ENCODE results near the gene RIPK3.

The RIPK3 gene

DNA sequence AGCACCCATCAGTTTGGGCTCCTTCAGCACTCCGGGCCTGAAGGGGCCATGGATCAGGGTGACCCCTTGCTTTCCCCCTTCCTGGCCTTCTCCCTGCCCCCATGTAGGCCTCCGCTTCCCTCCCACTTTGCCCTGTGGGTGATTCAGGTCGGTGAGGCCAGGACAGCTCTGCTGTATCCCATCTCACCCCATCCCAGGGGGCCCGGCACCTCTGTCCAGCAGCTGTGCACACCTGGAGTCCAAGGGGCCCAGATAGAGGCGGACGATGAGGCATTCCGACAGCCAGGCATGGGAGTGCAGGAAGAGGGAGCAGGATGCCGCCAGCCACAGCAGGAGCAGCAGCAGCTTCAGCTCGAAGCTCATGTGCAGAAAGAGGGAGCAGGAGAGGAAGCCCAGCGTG lies 17.1 kb downstream of the RIPK3 start:
- DNase-seq (ENCODE audit: low read depth in 3 of 3), result no peak

DNA sequence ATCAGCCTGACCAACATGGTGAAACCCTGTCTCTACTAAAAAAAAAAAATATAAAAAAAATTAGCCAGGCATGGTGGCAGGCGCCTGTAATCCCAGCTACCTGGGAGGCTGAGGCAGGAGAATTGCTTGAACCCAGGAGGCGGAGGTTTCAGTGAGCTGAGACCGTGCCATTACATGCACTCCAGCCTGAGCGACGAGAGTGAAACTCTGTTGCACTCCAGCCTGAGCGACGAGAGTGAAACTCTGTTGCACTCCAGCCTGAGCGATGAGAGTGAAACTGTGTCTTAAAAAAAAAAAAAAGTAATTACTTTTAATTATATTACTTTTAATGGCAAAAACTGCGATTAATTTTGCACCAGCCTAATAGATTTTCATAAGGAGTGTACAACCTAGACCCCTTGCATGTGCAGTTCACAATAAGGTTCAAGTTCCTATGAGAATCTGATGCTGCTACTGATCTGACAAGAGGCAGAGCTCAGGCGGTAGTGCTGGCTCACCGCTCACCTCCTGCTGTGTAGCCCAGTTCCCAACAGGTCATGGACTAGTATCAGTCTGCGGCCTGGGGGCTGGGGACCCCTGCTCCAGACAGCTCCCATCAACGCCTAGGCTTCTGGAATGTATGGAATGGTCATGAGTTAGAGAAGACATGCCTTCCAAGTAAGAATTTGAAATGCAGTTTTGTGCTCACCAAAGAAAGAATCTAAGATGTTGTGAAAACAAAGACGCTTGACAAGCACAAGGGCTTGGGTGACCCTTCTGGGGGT lies 18.4 kb downstream of the RIPK3 start:
- DNase-seq (ENCODE audit: low read depth in 3 of 3), result no peak

DNA sequence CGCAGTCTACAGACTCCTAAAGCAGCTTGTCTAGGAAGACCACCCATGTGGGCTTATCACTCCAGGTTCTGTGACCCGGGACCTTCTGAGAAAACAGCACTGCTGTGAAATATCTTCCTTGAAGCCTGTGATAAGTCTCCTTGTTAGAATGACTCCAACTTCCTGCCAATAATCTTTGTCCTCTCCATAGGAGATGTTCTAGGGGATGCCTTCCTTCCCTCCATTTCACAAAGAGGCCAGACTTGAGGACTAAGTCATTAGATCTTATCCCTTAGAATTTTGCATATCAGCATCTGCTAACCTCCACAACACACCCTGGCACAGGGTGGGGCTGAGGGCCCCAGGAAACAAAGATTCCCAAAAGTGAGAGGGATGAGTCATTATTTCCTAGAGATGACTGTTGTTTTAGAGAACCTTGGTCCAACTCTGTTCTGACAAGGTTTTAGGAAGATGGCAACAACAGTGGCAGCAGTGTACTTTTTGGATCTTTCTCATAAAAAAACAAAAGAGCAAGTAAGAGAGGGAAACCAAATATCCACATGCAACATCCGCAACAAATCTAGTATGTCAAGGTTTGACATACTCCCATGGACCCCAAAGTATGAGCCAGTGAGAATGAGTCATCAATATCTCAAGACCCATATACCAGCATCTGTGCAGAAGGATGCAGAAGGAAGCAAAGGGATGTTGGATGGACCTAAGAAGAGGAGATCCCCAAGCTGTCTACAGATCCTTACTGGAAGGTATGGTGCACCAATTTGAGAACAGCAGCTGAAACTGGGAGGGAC lies 22.5 kb downstream of the RIPK3 start:
- no peak for DNase-seq (ENCODE audit: low read depth in 3 of 3)

DNA sequence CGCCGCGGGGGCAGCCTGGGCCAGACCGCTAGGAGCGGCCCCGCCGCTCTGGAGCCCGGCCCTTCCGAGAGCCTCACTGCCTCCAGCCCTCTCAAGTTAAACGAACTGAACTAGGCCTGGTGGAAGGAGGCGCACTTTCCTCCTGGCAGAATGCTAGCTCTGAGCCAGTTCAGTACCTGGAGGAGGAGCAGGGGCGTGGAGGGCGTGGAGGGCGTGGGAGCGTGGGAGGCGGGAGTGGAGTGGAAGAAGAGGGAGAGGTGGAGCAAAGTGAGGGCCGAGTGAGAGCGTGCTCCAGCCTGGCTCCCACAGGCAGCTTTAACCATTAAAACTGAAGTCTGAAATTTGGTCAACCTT lies 23.2 kb downstream of the RIPK3 start:
- DNase-seq (ENCODE audit: low read depth in 3 of 3), result no peak

DNA sequence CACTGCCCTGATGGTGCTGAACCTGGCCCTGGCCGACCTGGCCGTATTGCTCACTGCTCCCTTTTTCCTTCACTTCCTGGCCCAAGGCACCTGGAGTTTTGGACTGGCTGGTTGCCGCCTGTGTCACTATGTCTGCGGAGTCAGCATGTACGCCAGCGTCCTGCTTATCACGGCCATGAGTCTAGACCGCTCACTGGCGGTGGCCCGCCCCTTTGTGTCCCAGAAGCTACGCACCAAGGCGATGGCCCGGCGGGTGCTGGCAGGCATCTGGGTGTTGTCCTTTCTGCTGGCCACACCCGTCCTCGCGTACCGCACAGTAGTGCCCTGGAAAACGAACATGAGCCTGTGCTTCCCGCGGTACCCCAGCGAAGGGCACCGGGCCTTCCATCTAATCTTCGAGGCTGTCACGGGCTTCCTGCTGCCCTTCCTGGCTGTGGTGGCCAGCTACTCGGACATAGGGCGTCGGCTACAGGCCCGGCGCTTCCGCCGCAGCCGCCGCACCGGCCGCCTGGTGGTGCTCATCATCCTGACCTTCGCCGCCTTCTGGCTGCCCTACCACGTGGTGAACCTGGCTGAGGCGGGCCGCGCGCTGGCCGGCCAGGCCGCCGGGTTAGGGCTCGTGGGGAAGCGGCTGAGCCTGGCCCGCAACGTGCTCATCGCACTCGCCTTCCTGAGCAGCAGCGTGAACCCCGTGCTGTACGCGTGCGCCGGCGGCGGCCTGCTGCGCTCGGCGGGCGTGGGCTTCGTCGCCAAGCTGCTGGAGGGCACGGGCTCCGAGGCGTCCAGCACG lies 23.8 kb downstream of the RIPK3 start:
- DNase-seq (ENCODE audit: low read depth in 3 of 3), result no peak

DNA sequence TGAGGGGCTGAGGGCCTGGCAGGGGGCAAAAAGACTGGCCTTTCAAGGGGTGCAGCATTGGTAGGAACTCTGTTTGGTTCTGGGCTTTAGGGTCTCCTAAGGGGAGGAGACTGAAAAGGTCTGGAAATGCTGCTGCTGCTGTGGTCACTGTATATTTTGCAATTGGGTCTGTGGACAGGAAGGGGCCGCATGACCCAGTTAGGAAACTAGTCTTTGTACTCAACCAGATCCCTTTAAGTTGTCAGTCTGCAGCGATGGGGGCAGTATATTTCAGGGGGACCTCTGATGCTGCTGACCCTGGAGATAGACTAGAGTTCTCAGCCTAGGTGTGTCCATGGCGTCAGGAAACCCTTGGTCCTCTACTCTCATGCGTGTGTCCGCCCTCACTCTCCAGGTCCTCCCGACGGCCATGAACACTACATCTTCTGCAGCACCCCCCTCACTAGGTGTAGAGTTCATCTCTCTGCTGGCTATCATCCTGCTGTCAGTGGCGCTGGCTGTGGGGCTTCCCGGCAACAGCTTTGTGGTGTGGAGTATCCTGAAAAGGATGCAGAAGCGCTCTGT lies 24.5 kb downstream of the RIPK3 start:
- DNase-seq (ENCODE audit: low read depth in 3 of 3), result no peak

DNA sequence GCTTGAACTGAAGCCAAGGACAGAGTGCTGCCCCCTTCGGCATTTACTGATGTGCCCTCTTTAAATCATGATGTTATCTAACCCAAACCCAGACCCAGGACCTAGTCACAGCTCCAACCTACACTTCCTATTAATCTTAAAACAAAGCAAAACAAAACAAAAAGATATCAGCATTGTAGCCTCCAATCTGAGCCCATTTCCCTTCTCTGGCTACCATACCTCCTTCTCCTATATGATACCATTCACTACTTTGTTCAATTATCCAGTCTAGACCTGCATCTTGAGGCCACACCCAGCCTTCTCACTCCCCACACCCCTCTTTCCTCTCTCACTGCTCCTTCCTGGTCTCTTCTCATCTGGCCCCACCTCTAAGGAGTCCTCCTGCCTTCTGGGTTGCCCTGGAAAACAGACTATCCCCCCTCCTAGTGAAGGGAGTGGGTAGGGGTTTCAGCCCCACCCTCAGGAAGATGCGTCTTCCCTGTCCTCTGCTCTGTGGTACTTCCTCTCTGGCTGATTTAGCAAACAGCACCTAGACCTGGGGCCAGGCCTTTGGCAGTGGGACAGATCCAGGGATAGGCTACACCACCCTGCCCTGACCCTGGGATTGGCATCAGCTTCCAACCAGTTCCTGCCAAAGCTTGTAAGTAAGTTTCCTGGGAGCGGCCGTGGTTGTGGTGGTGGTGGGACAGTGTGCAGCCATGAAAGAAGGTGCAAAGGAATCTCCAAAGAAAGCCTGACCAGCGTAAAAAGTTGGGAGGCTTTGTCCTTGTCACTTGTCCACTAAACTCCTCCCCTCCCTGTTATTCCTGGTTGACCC lies 25.2 kb downstream of the RIPK3 start:
- DNase-seq (ENCODE audit: low read depth in 3 of 3), result no peak

DNA sequence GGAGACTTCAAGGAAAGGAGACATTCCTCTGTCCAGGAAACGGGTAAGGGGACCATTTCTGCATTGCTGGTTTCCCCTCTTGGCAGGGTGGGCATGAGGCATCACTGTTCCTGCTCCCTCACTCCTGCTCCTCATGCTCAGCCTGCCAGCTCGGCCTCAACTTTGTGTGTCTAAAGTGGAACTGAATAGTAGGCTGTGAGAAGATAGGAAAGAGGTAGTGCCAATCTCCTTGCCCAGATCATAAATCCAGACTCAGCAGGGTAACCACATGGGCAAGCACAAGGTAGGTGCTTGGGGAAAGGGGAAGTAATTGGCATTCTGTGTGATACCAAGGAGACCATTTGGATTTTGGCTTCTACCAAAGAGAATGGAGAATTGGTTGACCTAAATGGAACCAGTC lies 25.9 kb downstream of the RIPK3 start:
- no peak for DNase-seq (ENCODE audit: low read depth in 3 of 3)

DNA sequence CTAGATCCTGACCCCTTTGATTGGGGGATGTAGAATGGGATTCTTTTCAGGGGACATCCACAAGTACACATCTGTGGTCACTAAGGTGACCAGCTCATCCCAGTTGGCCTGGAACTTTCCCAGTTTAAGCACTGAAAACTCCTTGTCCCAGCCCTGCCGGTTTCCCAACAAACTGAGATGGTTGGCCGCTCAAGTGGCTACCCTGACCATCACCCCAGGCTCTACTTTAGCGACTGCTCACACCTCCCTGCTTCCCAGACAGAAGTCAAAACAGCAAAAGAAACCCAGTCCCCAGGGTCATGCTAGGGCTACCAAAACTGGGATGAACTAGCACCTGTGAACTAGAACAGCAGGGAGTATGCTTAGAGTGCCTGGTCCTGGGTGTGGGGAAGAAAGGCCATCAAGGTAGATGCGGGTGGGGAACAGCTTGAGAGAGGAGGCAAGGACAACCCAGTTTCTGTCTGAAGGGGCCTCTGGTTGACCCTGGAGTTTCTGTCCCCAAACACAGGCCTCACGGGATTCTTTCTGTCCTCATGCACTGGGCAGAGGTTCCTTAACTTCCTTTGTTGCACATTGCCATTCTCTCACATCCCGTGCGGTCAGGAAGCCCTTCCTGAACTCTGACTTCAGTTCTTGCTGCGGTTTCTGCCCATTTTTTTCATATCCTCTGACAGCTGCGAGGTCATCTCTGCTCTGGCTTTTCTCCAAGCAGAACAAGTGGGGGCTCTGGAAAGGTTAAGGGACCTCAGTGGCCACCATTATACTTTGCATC lies 26.9 kb downstream of the RIPK3 start:
- no peak for DNase-seq (ENCODE audit: low read depth in 3 of 3)

DNA sequence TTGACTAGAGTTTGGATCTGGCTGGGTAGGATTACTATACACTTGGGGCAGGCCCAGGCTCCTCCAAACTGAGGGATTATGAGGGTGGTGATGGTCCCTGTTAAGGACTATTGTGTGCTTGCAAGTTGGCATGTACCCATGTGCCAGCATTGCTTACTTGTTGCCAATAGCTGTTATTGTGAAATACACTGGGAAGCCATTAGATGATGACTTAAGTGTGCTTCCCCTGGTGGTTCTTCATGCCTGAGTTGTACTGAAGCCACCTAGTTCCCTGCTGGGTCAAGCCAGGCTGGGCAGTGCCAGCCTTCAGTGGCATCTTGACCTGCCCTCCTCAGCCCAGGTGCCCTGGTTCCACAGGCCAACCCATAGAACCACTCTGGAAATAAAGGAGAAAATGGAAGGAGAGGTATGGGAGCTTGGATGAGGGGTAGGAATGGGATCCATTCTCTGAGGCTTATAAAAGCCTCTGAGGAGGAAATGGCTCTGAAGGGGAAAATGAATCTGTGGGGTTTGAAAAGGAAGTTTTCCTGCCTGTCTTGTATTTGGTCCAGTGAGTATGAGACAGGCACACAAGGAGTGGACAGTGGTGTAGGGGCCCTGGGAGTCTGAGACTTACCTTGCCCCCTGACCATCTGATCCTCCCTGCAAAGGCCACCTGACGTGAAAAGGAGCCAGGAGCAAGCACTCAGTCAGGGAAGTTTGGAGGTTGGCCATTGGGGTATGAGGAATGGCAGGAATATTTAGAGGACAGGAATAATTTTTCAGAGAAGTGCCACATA lies 27.8 kb downstream of the RIPK3 start:
- no peak for DNase-seq (ENCODE audit: low read depth in 3 of 3)

DNA sequence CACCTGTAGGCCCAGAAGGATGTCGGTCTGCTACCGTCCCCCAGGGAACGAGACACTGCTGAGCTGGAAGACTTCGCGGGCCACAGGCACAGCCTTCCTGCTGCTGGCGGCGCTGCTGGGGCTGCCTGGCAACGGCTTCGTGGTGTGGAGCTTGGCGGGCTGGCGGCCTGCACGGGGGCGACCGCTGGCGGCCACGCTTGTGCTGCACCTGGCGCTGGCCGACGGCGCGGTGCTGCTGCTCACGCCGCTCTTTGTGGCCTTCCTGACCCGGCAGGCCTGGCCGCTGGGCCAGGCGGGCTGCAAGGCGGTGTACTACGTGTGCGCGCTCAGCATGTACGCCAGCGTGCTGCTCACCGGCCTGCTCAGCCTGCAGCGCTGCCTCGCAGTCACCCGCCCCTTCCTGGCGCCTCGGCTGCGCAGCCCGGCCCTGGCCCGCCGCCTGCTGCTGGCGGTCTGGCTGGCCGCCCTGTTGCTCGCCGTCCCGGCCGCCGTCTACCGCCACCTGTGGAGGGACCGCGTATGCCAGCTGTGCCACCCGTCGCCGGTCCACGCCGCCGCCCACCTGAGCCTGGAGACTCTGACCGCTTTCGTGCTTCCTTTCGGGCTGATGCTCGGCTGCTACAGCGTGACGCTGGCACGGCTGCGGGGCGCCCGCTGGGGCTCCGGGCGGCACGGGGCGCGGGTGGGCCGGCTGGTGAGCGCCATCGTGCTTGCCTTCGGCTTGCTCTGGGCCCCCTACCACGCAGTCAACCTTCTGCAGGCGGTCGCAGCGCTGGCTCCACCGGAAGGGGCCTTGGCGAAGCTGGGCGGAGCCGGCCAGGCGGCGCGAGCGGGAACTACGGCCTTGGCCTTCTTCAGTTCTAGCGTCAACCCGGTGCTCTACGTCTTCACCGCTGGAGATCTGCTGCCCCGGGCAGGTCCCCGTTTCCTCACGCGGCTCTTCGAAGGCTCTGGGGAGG lies 28.9 kb downstream of the RIPK3 start, which contains the start of gene LTB4R:
TSS of gene LTB4R (plus strand) at position 857 of the 959 bp plus-strand sequence. CDS start 4,150 bp downstream, outside the sequence.
- DNase-seq (ENCODE audit: low read depth in 3 of 3), result peak in 1 of 3 experiments; percentile 59

DNA sequence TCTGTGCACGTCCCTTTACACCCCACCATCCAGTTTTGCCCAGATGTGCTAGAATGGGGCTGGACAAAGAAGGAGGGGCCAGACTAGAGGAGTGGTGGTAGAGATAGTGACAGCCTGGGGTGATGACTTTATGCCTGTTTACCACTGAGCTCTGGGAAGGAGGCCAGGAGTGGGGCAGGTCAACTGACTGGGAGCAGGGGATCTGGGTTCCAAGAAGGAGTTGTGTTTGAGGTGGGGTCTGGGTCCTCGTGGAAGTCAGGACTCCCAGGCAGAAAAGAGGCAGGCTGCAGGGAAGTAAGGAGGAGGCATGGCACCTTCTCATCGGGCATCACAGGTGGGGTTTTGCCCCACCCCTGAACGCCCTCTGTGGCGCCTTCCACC lies 29.5 kb downstream of the RIPK3 start:
- DNase-seq (ENCODE audit: low read depth in 3 of 3), result no peak

DNA sequence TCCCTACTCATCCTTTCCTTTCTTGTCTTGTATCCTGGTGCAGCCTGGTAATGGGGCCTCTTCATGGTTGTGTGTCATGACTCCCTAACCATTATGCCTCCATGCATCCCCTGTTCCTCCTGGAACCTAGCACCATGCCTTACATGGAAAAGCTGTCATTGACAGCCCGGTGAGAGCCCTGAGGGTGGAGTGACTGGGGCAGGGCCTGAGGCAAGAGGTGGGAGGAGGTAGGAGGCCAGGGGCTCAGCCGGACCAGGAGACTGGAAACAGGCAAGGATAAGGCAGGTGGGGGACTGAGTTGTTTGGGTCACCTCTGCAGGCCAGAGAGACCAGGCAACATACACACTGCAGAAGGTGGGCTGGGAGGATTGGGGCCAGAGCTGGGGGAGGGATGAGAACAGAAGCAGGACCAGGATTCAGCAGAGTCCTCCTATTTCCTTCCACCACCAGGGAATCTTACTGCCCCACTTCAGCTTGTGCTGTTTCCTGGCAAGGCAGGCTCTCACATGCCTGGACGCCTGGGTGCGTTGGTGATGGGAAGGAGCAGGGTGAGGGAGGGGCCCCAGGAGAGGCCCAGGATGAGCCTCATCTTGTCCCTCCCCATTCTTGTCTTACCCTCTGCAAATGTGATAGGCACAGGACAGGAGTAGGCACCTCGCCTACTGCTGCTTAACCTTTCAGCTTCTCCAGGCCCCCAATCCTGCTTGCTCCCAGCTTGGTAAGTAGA lies 30.1 kb downstream of the RIPK3 start, which contains the start of gene LTB4R2:
TSS of gene LTB4R2 (plus strand) at position 603 of the 727 bp plus-strand sequence. CDS start 525 bp downstream, outside the sequence.
- DNase-seq (ENCODE audit: low read depth in 3 of 3), result no peak

DNA sequence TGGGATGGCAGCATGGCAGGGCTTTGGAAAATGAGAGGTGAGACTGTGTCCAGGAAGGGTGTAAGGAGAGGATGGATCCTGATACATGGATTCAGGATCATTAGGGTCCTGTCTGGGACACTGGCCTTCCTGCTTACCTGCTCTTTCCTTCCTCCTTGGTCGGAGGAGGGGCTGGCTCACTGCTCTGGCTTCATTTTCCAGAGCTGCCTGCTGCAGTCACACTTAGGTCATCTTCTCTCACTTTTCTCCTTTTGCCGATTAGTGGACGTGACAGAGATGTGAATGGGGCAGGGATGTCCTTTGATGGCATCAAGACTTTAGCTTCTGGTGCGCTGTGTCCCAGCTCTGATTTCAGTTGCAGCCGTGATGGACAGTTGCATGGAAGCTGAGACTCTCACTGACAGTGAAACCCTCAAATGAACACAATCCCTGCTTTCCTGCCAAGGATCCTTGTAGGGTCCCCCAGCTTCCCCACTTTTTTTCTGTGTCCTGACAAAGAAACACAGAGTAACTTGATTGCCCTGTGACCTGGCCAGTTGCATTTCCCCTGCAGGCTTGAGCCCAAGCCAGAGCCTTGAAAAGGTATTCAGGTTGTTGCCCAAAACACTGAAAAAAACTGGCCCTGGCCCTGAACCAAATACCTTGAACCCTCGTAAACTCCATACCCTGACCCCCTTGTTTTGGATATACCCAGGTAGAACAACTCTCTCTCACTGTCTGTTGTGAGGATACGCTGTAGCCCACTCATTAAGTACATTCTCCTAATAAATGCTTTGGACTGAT lies 31.3 kb downstream of the RIPK3 start:
- no peak for DNase-seq (ENCODE audit: low read depth in 3 of 3)

DNA sequence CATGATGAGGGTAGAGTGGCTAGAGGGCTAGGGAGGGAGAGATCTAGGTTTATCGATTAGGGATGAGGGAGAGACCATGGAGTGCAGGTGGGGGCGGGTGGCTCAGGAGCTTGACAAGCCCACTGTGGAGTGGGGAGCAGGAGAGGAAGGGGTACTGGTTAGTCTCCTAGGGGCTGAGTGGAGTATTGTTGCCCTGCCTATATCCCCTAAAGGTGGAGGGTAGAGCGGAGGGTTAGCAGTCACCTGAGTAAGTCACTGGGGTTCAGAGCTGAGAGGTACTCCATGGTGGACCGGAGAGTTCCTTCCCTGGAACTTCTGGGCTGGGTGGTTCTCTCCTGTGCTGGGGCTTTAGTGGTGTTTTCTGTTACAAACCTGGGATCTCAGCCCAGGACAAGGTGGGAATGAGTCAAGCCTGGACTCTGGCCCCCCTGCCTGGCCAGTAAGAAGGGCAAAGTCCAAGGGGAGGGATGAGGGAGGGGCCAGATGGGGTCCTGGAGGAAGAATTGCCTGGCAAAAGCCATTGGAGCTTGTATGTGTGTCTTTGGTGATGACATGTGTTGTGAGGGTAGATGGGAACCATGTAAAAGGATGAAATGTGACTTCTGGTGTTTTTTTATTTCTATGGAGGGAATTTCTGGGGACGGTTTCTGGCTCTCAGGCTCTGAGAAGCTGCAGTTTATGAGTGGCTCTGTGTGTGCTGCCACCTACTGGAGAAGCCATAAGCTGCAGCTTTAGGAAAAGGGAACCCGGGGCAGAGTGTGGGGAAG lies 32.0 kb downstream of the RIPK3 start, which contains the start of gene CIDEB:
TSS of gene CIDEB (minus strand) at position 403 of the 767 bp plus-strand sequence. CDS start at position 284, 119 bp downstream.
- DNase-seq (ENCODE audit: low read depth in 3 of 3), result peak in 2 of 3 experiments; percentile 49 to 55

DNA sequence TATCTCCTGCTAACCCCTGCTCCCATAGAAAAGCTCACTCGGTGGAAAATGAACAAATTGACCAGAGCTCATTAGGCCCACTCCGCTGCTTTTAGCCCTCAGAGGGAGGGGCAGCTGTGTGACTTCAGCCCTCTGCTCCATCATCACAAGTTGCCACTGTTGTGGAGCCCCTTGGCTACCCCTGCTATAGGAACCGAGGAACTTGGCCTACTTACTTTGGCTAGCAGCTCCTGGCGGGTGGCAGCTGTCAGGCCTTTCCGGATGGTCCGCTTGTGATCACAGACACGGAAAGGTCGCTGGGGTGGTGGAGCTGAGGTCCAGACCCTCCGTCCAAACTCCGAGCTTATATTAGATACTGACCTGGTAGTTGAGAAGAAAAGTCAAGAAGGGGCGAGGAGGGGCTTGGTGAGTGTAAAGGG lies 32.6 kb downstream of the RIPK3 start:
- no peak for DNase-seq (ENCODE audit: low read depth in 3 of 3)
